ENCODE results near the gene ZNF516.
A peak's percentile ranks its signal among the peaks of the same experiment; 100 is the strongest.

Gene ZNF516

DNA sequence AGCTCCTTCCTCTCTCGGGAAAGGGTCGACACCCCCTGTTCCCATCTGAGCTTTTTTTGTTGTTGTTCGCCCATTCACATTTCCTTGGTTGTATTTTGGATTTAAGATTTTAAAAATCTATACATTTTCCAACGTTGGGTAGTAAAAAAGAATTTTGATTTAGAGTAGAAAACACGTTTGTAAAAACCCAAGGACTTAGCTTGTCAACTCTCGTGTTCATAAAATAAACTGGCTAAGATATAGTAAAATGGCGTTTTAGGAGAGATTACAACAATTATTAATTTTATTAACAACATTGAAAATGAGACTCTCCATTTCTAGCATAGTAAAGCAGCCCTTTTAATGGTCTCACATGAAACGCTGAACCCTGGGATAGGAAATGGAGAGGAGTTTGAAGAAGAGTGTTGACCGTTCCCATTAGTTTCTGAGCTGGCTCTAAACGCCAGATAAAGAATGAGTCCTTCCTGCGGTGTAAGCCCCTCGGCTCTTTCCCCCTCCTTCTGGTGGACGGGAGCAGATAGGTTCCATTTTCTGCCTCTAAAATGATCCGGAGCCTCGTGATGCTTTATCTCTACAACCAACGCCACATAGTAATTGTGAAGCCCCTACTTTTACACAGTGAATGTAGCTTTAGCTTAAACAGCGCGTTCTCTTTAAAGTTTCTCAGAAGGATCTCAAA lies 24.0 kb upstream of the ZNF516 start:
- Mint-ChIP-seq H3K9me3 (no peaks in the 10 kb centered on the region), H3K4me3 (peak overlapping the region; percentile 78), H3K27ac (no peak overlapping the region), H3K4me1 (peaks cover 21% of the 10 kb centered on the region), H3K27me3 (peaks cover 14% of the 10 kb centered on the region), H3K36me3 (no peaks in the 10 kb centered on the region)

- H3K27ac Mint-ChIP-seq = no peak overlapping the region
- H3K4me3 Mint-ChIP-seq = peak overlapping the region; percentile 78
- no peaks in the 10 kb centered on the region for H3K36me3 Mint-ChIP-seq
- peaks cover 21% of the 10 kb centered on the region for H3K4me1 Mint-ChIP-seq
- H3K27me3 Mint-ChIP-seq = peaks cover 14% of the 10 kb centered on the region
- no peaks in the 10 kb centered on the region for H3K9me3 Mint-ChIP-seq
These were observed 23.2 kb upstream of the ZNF516 start for GRCh38 chr18:76518123-76518859.

- Mint-ChIP-seq H3K9me3 (no peaks in the 10 kb centered on the region), H3K27me3 (peaks cover 14% of the 10 kb centered on the region), H3K27ac (no peak overlapping the region), H3K36me3 (no peaks in the 10 kb centered on the region), H3K4me1 (peaks cover 21% of the 10 kb centered on the region), H3K4me3 (no peak overlapping the region)
These were observed 20.5 kb upstream of the ZNF516 start for GRCh38 chr18:76515576-76515975.

GRCh38 chr18:76514573-76514972 lies 19.5 kb upstream of the ZNF516 start:
- H3K9me3 Mint-ChIP-seq = no peaks in the 10 kb centered on the region
- peaks cover 21% of the 10 kb centered on the region for H3K4me1 Mint-ChIP-seq
- no peak overlapping the region for H3K4me3 Mint-ChIP-seq
- H3K27me3 Mint-ChIP-seq = peaks cover 14% of the 10 kb centered on the region
- H3K36me3 Mint-ChIP-seq = no peaks in the 10 kb centered on the region
- H3K27ac Mint-ChIP-seq = no peak overlapping the region

DNA sequence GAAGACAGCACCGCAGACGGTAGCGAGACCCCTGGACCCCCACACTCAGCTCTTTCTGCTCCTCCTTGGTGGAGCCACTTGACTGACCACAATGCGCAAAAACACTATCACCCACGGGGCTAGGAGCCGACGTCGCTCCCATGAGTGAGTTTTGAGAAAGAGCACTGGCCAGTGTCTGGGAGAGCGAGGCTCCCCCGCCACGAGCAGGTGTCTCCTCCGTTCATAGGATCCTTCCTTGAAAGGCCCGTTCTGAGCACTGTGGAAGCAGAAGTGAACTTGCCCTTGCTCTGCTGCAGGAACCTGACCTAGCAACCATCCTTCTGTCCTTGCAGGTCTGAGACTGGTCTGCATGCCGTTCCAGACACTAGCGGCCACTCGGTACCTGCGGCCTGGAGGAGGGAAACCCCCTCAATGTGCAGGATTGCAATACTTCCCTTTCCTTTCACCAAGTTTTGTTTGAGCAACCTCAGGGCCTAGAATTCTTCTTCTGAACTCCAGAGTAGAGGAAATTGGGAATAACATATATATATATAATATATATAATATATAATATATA lies 12.9 kb upstream of the ZNF516 start:
- H3K36me3 Mint-ChIP-seq = no peaks in the 10 kb centered on the region
- H3K27me3 Mint-ChIP-seq = peaks cover 2% of the 10 kb centered on the region
- no peak overlapping the region for H3K4me3 Mint-ChIP-seq
- no peaks in the 10 kb centered on the region for H3K9me3 Mint-ChIP-seq
- no peak overlapping the region for H3K27ac Mint-ChIP-seq
- H3K4me1 Mint-ChIP-seq = no peaks in the 10 kb centered on the region

- peaks cover 2% of the 10 kb centered on the region for H3K27me3 Mint-ChIP-seq
- no peak overlapping the region for H3K4me3 Mint-ChIP-seq
- H3K9me3 Mint-ChIP-seq = no peaks in the 10 kb centered on the region
- H3K4me1 Mint-ChIP-seq = no peaks in the 10 kb centered on the region
- no peaks in the 10 kb centered on the region for H3K36me3 Mint-ChIP-seq
- no peak overlapping the region for H3K27ac Mint-ChIP-seq
These were observed 12.1 kb upstream of the ZNF516 start for GRCh38 chr18:76506974-76507764.

DNA sequence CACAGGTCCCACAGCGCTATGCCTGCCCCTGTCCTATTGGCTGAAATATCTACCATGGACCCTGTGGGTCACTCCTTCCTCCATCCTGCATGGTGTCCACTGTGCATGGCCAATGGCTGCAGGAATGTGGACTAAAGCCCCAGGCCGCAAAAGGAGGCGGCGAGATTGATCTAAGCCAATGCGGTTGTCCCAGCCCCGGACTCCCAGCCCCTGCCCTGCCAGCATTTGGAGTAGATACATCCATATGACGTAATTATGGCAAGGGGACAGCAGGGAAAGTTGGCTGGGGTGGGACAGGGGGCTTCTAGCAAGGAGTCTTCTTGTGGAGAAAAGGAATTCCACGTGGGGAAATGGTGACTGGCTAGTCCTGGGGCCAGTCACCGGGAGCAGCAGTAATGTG lies 11.4 kb upstream of the ZNF516 start:
- H3K4me1 Mint-ChIP-seq = no peaks in the 10 kb centered on the region
- H3K27me3 Mint-ChIP-seq = peaks cover 2% of the 10 kb centered on the region
- no peaks in the 10 kb centered on the region for H3K9me3 Mint-ChIP-seq
- no peak overlapping the region for H3K27ac Mint-ChIP-seq
- H3K4me3 Mint-ChIP-seq = no peak overlapping the region
- H3K36me3 Mint-ChIP-seq = no peaks in the 10 kb centered on the region

- no peak overlapping the region for H3K4me3 Mint-ChIP-seq
- H3K36me3 Mint-ChIP-seq = no peaks in the 10 kb centered on the region
- no peaks in the 10 kb centered on the region for H3K9me3 Mint-ChIP-seq
- H3K4me1 Mint-ChIP-seq = no peaks in the 10 kb centered on the region
- peaks cover 2% of the 10 kb centered on the region for H3K27me3 Mint-ChIP-seq
- H3K27ac Mint-ChIP-seq = no peak overlapping the region
These were observed 10.6 kb upstream of the ZNF516 start for GRCh38 chr18:76505614-76506013.

DNA sequence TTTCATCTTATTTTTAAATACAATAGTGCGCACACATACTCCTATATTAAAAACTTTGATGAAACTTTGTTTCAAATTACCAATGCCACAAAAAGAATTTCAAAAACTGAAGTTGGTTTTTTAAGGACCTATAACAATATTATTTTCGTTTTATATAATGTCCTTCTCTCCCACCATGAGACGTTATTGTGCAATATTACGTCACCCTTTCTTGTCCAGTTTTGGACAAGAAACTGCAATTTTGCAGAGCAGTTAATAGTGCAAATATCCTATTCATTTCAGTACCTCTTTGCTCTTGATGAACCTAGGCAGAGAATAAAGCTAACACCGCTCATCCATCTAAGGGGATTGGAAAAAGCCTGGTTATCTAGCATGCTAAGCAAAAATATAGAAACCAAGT lies 9.7 kb upstream of the ZNF516 start:
- Mint-ChIP-seq H3K4me1 (no peaks in the 10 kb centered on the region), H3K36me3 (no peaks in the 10 kb centered on the region), H3K27me3 (peaks cover 2% of the 10 kb centered on the region)

GRCh38 chr18:76503649-76504386 lies 8.8 kb upstream of the ZNF516 start:
- Mint-ChIP-seq H3K27me3 (peaks cover 2% of the 10 kb centered on the region), H3K9me3 (no peaks in the 10 kb centered on the region), H3K36me3 (no peaks in the 10 kb centered on the region)

More for the DNA sequence above, 9.7 kb upstream of the ZNF516 start:
- Mint-ChIP-seq H3K27ac (no peak overlapping the region), H3K4me3 (no peak overlapping the region), H3K9me3 (no peaks in the 10 kb centered on the region)

DNA sequence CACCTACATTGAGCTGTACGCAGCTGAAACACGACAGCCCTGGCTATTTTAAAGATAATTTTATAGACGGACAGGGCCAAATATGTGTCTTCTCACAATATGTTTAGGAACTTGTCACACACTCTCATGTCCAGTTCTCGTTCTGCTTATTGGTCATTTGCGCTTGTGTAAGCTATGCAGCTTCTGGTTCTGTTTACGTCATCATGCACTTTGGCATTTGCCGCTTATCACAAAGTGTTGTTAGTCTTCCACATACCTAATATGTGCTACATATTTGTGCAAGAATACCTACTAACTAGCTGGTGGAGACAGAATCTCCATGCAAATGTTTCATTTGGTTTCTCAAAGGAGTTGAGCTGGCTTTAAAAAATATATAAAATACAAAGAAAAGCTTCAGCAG lies 7.5 kb upstream of the ZNF516 start:
- Mint-ChIP-seq H3K4me3 (no peak overlapping the region), H3K36me3 (no peaks in the 10 kb centered on the region), H3K27me3 (peaks cover 2% of the 10 kb centered on the region), H3K9me3 (no peaks in the 10 kb centered on the region), H3K27ac (no peak overlapping the region), H3K4me1 (no peaks in the 10 kb centered on the region)

More at GRCh38 chr18:76503649-76504386, 8.8 kb upstream of the ZNF516 start:
- Mint-ChIP-seq H3K4me3 (no peak overlapping the region), H3K27ac (no peak overlapping the region), H3K4me1 (no peaks in the 10 kb centered on the region)

GRCh38 chr18:76499637-76500340 lies 4.7 kb upstream of the ZNF516 start:
- no peaks in the 10 kb centered on the region for H3K36me3 Mint-ChIP-seq
- no peaks in the 10 kb centered on the region for H3K27me3 Mint-ChIP-seq
- H3K9me3 Mint-ChIP-seq = no peaks in the 10 kb centered on the region
- no peak overlapping the region for H3K27ac Mint-ChIP-seq
- peaks cover 4% of the 10 kb centered on the region for H3K4me1 Mint-ChIP-seq
- no peak overlapping the region for H3K4me3 Mint-ChIP-seq

DNA sequence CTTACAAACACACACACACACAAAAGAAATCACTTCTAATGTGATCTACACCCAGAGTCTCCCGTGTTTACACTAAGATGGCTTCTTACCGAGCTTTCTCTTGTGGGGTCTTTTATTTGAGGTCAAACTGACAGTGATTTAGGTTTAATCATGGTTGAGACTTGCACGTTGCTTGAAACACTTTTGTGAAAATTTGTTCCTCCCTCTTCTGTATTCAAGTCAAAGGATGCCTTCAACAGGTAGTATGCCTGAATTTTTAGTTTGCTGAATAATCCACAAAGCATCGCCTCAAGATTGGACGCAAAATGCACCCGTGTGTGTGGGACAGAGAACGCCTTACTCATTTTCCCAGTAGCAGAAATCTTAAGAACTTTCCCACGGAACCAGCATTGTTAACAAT lies 4.0 kb upstream of the ZNF516 start:
- H3K9me3 Mint-ChIP-seq = no peaks in the 10 kb centered on the region
- no peak overlapping the region for H3K4me3 Mint-ChIP-seq
- no peak overlapping the region for H3K27ac Mint-ChIP-seq
- H3K4me1 Mint-ChIP-seq = peaks cover 4% of the 10 kb centered on the region
- no peaks in the 10 kb centered on the region for H3K27me3 Mint-ChIP-seq
- no peaks in the 10 kb centered on the region for H3K36me3 Mint-ChIP-seq

GRCh38 chr18:76498064-76498463 lies 3.0 kb upstream of the ZNF516 start:
- Mint-ChIP-seq H3K27ac (peak overlapping the region; percentile 17), H3K9me3 (no peaks in the 10 kb centered on the region), H3K27me3 (no peaks in the 10 kb centered on the region), H3K4me1 (peaks cover 12% of the 10 kb centered on the region), H3K36me3 (no peaks in the 10 kb centered on the region), H3K4me3 (no peak overlapping the region)

DNA sequence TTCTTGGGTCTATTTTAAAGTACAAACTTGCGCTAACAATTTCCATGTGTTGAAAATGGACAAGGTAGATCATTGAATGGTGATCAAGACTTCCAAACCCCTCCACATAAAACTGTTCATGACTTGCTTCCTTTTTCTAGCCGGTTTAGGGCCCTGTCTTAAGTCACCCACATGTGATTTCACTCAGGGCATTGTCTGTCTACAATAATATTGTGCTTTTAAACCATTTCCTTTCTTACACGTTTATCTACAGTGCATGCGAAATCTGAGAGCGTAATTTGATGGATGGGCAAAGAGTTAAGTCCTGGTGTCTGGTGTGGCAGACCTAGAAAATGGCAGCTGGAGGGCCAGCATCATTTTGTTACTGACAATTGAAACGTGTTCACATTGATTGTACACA lies 2.0 kb upstream of the ZNF516 start:
- Mint-ChIP-seq H3K9me3 (no peaks in the 10 kb centered on the region), H3K27ac (no peak overlapping the region), H3K4me1 (peaks cover 19% of the 10 kb centered on the region), H3K36me3 (no peaks in the 10 kb centered on the region), H3K27me3 (no peaks in the 10 kb centered on the region), H3K4me3 (peak overlapping the region; percentile 8)

All from activated naive CD4-positive, alpha-beta T cell treated with anti-CD3 and anti-CD28 coated beads, Interleukin-2, amount 50 U/mL, for 24 hours (primary cell).